GM12891 (cell line): Measurements from ENCODE around the gene ARRB1.

ENCODE experiments used
- PAX5 ChIP-seq: IDR thresholded peaks from 2 replicates; pipeline ENCODE4 v1.6.1; 2011; ENCODE audit warnings: low read length, moderate library complexity, mild to moderate bottlenecking; ENCODE audit not compliant: insufficient read depth, severe bottlenecking
- POLR2A ChIP-seq: IDR thresholded peaks from 2 replicates; pipeline ENCODE4 v1.6.1; 2011; ENCODE audit warnings: low read depth, low read length, control low read depth
- POLR2AphosphoS5 ChIP-seq: IDR thresholded peaks from 2 replicates; pipeline ENCODE4 v1.6.1; 2011; ENCODE audit warnings: low read depth, low read length, control low read depth
- POU2F2 ChIP-seq: IDR thresholded peaks from 2 replicates; pipeline ENCODE4 v1.6.1; 2011; ENCODE audit warnings: low read depth, mild to moderate bottlenecking, control low read depth, low read length, moderate library complexity
- SPI1 ChIP-seq: IDR thresholded peaks from 2 replicates; pipeline ENCODE4 v1.6.1; 2011; ENCODE audit warnings: low read depth, low read length, control low read depth
- TAF1 ChIP-seq: IDR thresholded peaks from 2 replicates; pipeline ENCODE4 v1.6.1; 2011; ENCODE audit warnings: low read depth, low read length, control low read depth

GRCh38 chr11:75298191-75298975 is 53.1 kb downstream of the ARRB1 start:
- no peak for TF ChIP-seq POLR2A
- no peak for TF ChIP-seq POLR2AphosphoS5
- no peak for TF ChIP-seq TAF1
- TF ChIP-seq SPI1 = no peak
- TF ChIP-seq POU2F2 = no peak
- TF ChIP-seq PAX5 = no peak
